Smooth muscle cell (in vitro differentiated cells): ENCODE data around the gene CBL. TPM values are rescaled to one million over a fixed set of nuclear protein-coding genes. Genes with fewer than 3 reads are reported as not detected.

ENCODE experiments used
- DNase-seq: peaks from one replicate; lab custom pipeline; 2025; ENCODE audit not compliant: unreplicated experiment; lab: John Stamatoyannopoulos, UW
- H2AFZ ChIP-seq: fragments of 200-600 bp; sonication (generic); 2 replicates; pipeline ENCODE4 v1.6.0; 2016; ENCODE audit warnings: antibody characterized with exemption, low read depth, mild to moderate bottlenecking
- H3F3A ChIP-seq: fragments of 200-600 bp; sonication (generic); 2 replicates; pipeline ENCODE4 v1.6.0; 2017; ENCODE audit warnings: antibody characterized with exemption, low read depth
- H3K27ac ChIP-seq: fragments of 200-600 bp; sonication (generic); 2 replicates; pipeline ENCODE4 v1.5.1; 2016; ENCODE audit warnings: low read depth, mild to moderate bottlenecking
- H3K27me3 ChIP-seq: fragments of 200-600 bp; sonication (generic); 2 replicates; pipeline ENCODE4 v1.6.1; 2016; ENCODE audit warnings: low read depth, mild to moderate bottlenecking
- H3K36me3 ChIP-seq: fragments of 200-600 bp; sonication (generic); 2 replicates; pipeline ENCODE4 v1.5.1; 2016; ENCODE audit warnings: low read depth
- H3K4me1 ChIP-seq: fragments of 200-600 bp; sonication (generic); 2 replicates; pipeline ENCODE4 v1.5.1; 2016; ENCODE audit warnings: low read depth
- H3K4me2 ChIP-seq: fragments of 200-600 bp; sonication (generic); 2 replicates; pipeline ENCODE4 v1.6.0; 2016; ENCODE audit warnings: mild to moderate bottlenecking
- H3K4me3 ChIP-seq: fragments of 200-600 bp; sonication (generic); 2 replicates; pipeline ENCODE4 v1.5.1; 2016; ENCODE audit warnings: mild to moderate bottlenecking
- H3K79me2 ChIP-seq: fragments of 200-600 bp; sonication (generic); 2 replicates; pipeline ENCODE4 v1.6.0; 2016; ENCODE audit warnings: low read depth, mild to moderate bottlenecking
- H3K9ac ChIP-seq: fragments of 200-600 bp; sonication (generic); 2 replicates; pipeline ENCODE4 v1.6.0; 2016; ENCODE audit warnings: low read depth
- H3K9me3 ChIP-seq: fragments of 200-600 bp; sonication (generic); replicated peaks from 2 replicates; pipeline ENCODE4 v1.5.1; 2016; ENCODE audit warnings: low read depth
- H4K20me1 ChIP-seq: fragments of 200-600 bp; sonication (generic); 2 replicates; pipeline ENCODE4 v1.6.0; 2016; ENCODE audit warnings: low read depth
- WGBS: methylation state at CpG from one replicate; pipeline ENCODE4 v1.1.7; 2016; ENCODE audit warnings: low lambda C conversion rate; 5-methylcytosine and 5-hydroxymethylcytosine counted together
- polyA plus RNA-seq: library from polyadenylated mRNA; unstranded; fragments of >200 nt; fragmentation: Nextera tagmentation; extraction: Ambion mirVana; gene quantifications from 2 replicates; pipeline ENCODE4 v1.2.1, GENCODE V29; 2016
- total RNA-seq: library from RNA; depleted of rRNA; stranded (reverse); fragments of >200 nt; gene quantifications from 2 replicates; pipeline ENCODE4 v1.2.3, GENCODE V29; 2014
- TF ChIP-seq, protein P1 (sequence below): fragments of 200-600 bp; sonication (generic); IDR thresholded peaks from 2 replicates; pipeline ENCODE4 v1.5.1; 2017; ENCODE audit warnings: borderline replicate concordance, mild to moderate bottlenecking, antibody characterized with exemption; ENCODE audit not compliant: insufficient read depth, poor library complexity, severe bottlenecking

CBL gene
- total and polyA plus RNA-seq, 2 experiments from 2014 or later: 5.0 to 18.9 TPM

DNA sequence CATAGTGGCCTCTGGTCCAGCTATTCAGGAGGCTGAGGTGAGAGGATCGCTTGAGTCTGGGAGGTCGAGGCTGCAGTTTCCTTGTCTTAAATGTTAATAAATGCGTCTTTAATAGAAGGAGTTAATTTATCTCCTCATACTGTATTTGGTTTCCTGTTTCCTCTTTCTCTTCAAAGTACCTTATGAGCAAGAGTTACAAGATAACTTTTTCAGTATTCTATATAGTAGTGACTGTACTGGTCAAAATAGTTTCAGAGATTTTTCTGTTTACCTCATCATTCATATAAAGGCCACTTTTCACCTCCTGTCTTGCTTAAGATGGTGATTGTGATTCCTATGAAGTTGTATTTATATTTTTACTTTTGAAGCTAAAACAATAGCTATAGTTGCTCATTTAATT is 59.9 kb downstream of the CBL start:
- WGBS: 98% methylated on average over 3 of the region's 3 CpGs
- Histone ChIP-seq H3K27me3 (no peaks in the 10 kb centered on the region), H3K79me2 (peaks cover 57% of the 10 kb centered on the region), H4K20me1 (peaks cover 83% of the 10 kb centered on the region), H3F3A (peaks cover 4% of the 10 kb centered on the region), H3K4me2 (no peak overlapping the region), H3K4me1 (no peaks in the 10 kb centered on the region), H2AFZ (no peak overlapping the region), H3K27ac (no peak overlapping the region), H3K36me3 (no peaks in the 10 kb centered on the region), H3K4me3 (no peak overlapping the region), H3K9ac (no peak overlapping the region), H3K9me3 (no peaks in the 10 kb centered on the region)
- TF ChIP-seq, protein P1, sequence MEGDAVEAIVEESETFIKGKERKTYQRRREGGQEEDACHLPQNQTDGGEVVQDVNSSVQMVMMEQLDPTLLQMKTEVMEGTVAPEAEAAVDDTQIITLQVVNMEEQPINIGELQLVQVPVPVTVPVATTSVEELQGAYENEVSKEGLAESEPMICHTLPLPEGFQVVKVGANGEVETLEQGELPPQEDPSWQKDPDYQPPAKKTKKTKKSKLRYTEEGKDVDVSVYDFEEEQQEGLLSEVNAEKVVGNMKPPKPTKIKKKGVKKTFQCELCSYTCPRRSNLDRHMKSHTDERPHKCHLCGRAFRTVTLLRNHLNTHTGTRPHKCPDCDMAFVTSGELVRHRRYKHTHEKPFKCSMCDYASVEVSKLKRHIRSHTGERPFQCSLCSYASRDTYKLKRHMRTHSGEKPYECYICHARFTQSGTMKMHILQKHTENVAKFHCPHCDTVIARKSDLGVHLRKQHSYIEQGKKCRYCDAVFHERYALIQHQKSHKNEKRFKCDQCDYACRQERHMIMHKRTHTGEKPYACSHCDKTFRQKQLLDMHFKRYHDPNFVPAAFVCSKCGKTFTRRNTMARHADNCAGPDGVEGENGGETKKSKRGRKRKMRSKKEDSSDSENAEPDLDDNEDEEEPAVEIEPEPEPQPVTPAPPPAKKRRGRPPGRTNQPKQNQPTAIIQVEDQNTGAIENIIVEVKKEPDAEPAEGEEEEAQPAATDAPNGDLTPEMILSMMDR: no peak
- DNase-seq: no peak

DNA sequence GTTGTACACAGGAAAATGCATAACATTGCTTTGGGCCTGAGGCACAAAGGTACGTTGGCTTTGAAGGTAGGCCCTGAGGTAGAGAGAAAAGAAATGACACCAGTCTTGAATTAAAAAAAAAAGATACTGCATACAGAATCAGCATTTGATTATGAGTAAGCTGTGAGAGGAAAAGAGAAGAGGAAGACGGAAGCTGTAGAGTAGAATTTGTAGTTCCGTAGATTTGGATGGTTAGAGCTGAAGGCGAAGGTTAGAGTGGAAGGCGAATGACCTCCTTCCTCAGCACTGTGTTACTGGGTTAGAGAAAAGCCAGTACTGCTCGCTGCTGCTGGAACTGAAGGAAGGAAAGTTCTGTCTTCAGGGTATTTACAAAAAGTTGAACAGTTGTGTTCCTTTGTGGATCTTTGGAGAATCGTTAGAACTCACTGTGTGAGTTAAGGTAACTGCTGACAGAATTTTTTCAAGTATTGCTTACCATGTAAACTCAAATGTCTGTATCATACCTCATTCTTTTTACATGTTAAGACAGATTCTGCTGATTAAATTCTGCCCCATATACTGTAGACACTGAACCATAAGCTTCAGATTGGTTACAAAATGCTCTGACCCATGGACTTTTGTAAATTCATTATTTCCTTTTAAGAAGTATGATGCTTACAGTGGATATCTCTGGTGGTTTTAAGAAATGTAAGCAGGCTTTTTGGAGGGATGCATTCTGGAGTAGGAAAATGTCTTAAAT is 60.5 kb downstream of the CBL start:
- H3K9ac ChIP-seq: no peak overlapping the region
- H3K4me2 ChIP-seq: no peak overlapping the region
- no peak overlapping the region for H2AFZ ChIP-seq
- H3K4me3 ChIP-seq: no peak overlapping the region
- no peak overlapping the region for H3K27ac ChIP-seq
- no peaks in the 10 kb centered on the region for H3K9me3 ChIP-seq
- WGBS: 90% methylated on average over 7 of the region's 7 CpGs
- peaks cover 57% of the 10 kb centered on the region for H3K79me2 ChIP-seq
- H3K4me1 ChIP-seq: no peaks in the 10 kb centered on the region
- no peaks in the 10 kb centered on the region for H3K36me3 ChIP-seq
- no peak for DNase-seq
- H3K27me3 ChIP-seq: no peaks in the 10 kb centered on the region
- TF ChIP-seq, protein P1: no peak
- H3F3A ChIP-seq: peaks cover 4% of the 10 kb centered on the region
- H4K20me1 ChIP-seq: peaks cover 83% of the 10 kb centered on the region

DNA sequence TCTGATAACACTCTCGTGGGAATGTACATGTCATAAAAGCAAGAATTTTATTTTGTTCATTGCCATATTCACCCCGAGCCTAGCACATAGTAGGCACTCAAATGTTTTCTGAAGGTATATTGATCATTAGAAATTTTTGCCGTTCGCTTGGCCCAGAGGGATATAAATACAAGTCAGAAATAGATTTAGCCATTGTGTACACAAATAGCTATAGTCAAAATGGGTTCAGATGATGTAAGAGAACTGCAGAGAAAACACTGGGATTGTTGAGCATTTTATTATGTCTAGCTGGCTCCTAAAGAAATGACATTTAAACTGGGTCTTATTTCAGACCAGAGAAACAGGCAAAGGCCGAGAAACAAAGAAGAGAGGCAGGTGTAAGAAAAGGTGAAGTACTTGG is 61.5 kb downstream of the CBL start:
- Histone ChIP-seq H3K4me1 (no peaks in the 10 kb centered on the region), H3F3A (peaks cover 4% of the 10 kb centered on the region), H3K79me2 (peaks cover 53% of the 10 kb centered on the region), H3K27me3 (no peaks in the 10 kb centered on the region), H3K36me3 (no peaks in the 10 kb centered on the region), H3K4me2 (no peak overlapping the region), H3K4me3 (no peak overlapping the region), H4K20me1 (peaks cover 83% of the 10 kb centered on the region), H3K27ac (no peak overlapping the region), H3K9me3 (no peaks in the 10 kb centered on the region), H2AFZ (no peak overlapping the region), H3K9ac (no peak overlapping the region)
- no peak for DNase-seq
- WGBS: 87% methylated on average over 5 of the region's 5 CpGs
- TF ChIP-seq, protein P1: no peak

DNA sequence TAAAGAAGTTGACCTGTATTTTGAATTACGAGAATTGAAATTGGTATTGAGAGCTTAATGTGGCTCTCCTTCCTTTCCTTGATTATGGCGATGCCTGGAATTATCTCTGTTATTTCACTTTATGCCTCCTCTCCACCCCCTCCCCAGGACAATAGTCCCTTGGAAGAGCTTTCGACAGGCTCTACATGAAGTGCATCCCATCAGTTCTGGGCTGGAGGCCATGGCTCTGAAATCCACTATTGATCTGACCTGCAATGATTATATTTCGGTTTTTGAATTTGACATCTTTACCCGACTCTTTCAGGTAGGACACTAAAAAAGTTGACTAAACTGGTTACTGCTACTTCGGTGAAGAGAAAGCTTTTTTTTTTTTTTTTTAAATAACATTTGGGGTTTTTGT is 67.6 kb downstream of the CBL start:
- Histone ChIP-seq H3K27ac (no peak overlapping the region), H3K9ac (no peak overlapping the region), H2AFZ (no peak overlapping the region), H3K4me2 (no peak overlapping the region), H3K79me2 (peaks cover 9% of the 10 kb centered on the region), H3K9me3 (no peaks in the 10 kb centered on the region), H3K4me3 (no peak overlapping the region), H3K4me1 (no peaks in the 10 kb centered on the region), H3F3A (no peaks in the 10 kb centered on the region), H4K20me1 (peaks cover 28% of the 10 kb centered on the region), H3K36me3 (peaks cover 19% of the 10 kb centered on the region), H3K27me3 (no peaks in the 10 kb centered on the region)
- WGBS: 99% methylated on average over 6 of the region's 6 CpGs
- TF ChIP-seq, protein P1: no peak
- DNase-seq: no peak
